Astrocyte (in vitro differentiated cells and primary cell): ENCODE data around the gene EEF1AKMT1. TPM values are rescaled to one million over a fixed set of nuclear protein-coding genes. Genes with fewer than 3 reads are reported as not detected.
A peak's percentile ranks its signal among the peaks of the same experiment; 100 is the strongest.

ENCODE experiments used
- DNase-seq: peaks from one replicate; pipeline ENCODE4 v3.0.0-alpha.2; 2010; ENCODE audit warnings: low read depth
- FAIRE-seq: peaks from 2 replicates; lab custom pipeline; 2011; peaks lifted over from hg19 to GRCh38; lab: Jason Lieb, UNC
- H2AFZ ChIP-seq: 2 replicates; pipeline ENCODE4 v1.6.0; 2012; ENCODE audit warnings: low read depth, low read length, inconsistent platforms
- H3K27ac ChIP-seq: 2 replicates; pipeline ENCODE4 v1.5.1; 2011; ENCODE audit warnings: low read depth, low read length, inconsistent platforms
- H3K27me3 ChIP-seq: 2 replicates; pipeline ENCODE4 v1.6.0; 2011; ENCODE audit warnings: low read length, inconsistent platforms; ENCODE audit not compliant: insufficient read depth
- H3K36me3 ChIP-seq: 2 replicates; pipeline ENCODE4 v1.5.1; 2011; ENCODE audit warnings: low read length, inconsistent platforms; ENCODE audit not compliant: insufficient read depth
- H3K4me1 ChIP-seq: 2 replicates; pipeline ENCODE4 v1.5.1; 2011; ENCODE audit warnings: low read length, inconsistent platforms; ENCODE audit not compliant: insufficient read depth
- H3K4me2 ChIP-seq: 2 replicates; pipeline ENCODE4 v1.6.0; 2012; ENCODE audit warnings: low read length, inconsistent platforms
- H3K4me3 ChIP-seq: 2 replicates; pipeline ENCODE4 v1.5.1; 2011; ENCODE audit warnings: low read depth, mild to moderate bottlenecking, low read length, inconsistent platforms; ENCODE audit not compliant: insufficient read depth
- H3K79me2 ChIP-seq: 2 replicates; pipeline ENCODE4 v1.6.0; 2012; ENCODE audit warnings: mild to moderate bottlenecking, low read length, inconsistent platforms; ENCODE audit not compliant: insufficient read depth
- H3K9ac ChIP-seq: 2 replicates; pipeline ENCODE4 v1.6.0; 2012; ENCODE audit warnings: mild to moderate bottlenecking, low read length, inconsistent platforms
- H3K9me3 ChIP-seq: 2 replicates; pipeline ENCODE4 v1.5.1; 2012; ENCODE audit warnings: low read depth, mild to moderate bottlenecking, low read length, inconsistent platforms; ENCODE audit not compliant: insufficient read depth
- H4K20me1 ChIP-seq: 2 replicates; pipeline ENCODE4 v1.6.0; 2012; ENCODE audit warnings: low read length, inconsistent platforms; ENCODE audit not compliant: insufficient read depth
- H3K27ac Mint-ChIP-seq: one replicate; pipeline ENCODE4 v1.8.0; 2021; ENCODE audit warnings: mild to moderate bottlenecking, mixed read lengths; ENCODE audit not compliant: unreplicated experiment
- H3K27me3 Mint-ChIP-seq: one replicate; pipeline ENCODE4 v1.8.0; 2021; ENCODE audit warnings: low read depth, mixed read lengths; ENCODE audit not compliant: unreplicated experiment
- H3K36me3 Mint-ChIP-seq: one replicate; pipeline ENCODE4 v1.8.0; 2021; ENCODE audit warnings: low read depth, mixed read lengths; ENCODE audit not compliant: unreplicated experiment
- H3K4me1 Mint-ChIP-seq: one replicate; pipeline ENCODE4 v1.8.0; 2021; ENCODE audit warnings: low read depth, mixed read lengths; ENCODE audit not compliant: unreplicated experiment
- H3K4me3 Mint-ChIP-seq: one replicate; pipeline ENCODE4 v1.8.0; 2021; ENCODE audit warnings: mild to moderate bottlenecking, moderate library complexity, mixed read lengths; ENCODE audit not compliant: unreplicated experiment
- H3K9me3 Mint-ChIP-seq: one replicate; pipeline ENCODE4 v1.8.0; 2021; ENCODE audit warnings: mild to moderate bottlenecking, mixed read lengths; ENCODE audit not compliant: unreplicated experiment
- EZH2 ChIP-seq: IDR thresholded peaks from 2 replicates; pipeline ENCODE4 v1.6.1; 2012; ENCODE audit warnings: mild to moderate bottlenecking, low read length, inconsistent platforms; ENCODE audit not compliant: insufficient read depth
- total RNA-seq: library from RNA; stranded (reverse); gene quantifications from 2 replicates; pipeline ENCODE4 v1.2.1, GENCODE V29; 2021
- TF ChIP-seq, protein P1 (sequence below): IDR thresholded peaks from 2 replicates; pipeline ENCODE4 v1.5.1; 2011; ENCODE audit warnings: low read depth, mild to moderate bottlenecking, inconsistent platforms, low read length, moderate library complexity; ENCODE audit not compliant: insufficient read depth

The EEF1AKMT1 gene
- total RNA-seq, 1 donor from 2014 or later = 6.7 TPM

DNA sequence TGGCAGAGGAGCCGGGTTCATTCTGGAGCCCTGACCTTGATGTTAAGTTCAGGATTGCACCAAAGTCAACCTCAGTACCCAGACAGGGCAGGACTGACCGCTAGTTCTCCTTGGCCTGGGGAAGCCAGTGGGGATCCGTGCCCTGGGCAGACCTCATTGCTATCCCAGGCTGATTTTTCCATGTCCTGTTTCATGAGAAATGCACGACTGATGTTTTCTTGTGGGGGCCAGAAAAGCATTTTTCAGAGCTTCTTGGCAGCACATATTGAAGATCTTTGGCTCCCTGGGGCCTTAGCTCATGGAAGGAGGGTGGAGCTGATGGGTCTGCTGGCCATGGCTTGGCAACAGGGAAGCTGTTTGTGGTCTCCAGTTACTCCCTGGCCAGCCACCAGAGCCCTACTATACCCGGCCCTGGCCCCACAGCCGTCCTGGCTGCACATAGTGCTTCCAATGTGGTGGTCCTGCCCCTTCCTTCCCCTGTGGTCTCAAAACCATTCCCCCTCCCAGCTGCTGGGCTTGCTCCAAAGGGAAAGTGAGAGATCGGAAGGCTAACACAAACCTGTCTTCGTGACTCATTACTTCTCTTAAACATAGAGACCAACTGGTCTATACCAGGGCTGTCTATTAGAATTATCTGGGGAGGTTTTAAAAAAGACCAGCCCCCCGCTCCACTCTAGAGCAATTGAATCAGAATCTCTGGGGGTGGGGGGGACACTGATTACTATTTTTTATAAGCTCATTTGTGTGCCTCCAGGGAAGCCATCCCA is 59.0 kb downstream of the EEF1AKMT1 start:
- Histone ChIP-seq H3K9ac (no peak overlapping the region), H4K20me1 (no peaks in the 10 kb centered on the region), H3K27me3 (peaks cover 8% of the 10 kb centered on the region), H3K4me3 (no peak overlapping the region), H3K27ac (no peak overlapping the region), H3K36me3 (no peaks in the 10 kb centered on the region), H2AFZ (no peak overlapping the region), H3K4me2 (peak overlapping the region; percentile 88), H3K79me2 (no peaks in the 10 kb centered on the region), H3K4me1 (peaks cover 18% of the 10 kb centered on the region), H3K9me3 (no peaks in the 10 kb centered on the region)
- H3K27ac Mint-ChIP-seq = no peak overlapping the region
- H3K4me3 Mint-ChIP-seq = no peak overlapping the region
- H3K36me3 Mint-ChIP-seq = no peaks in the 10 kb centered on the region
- H3K4me1 Mint-ChIP-seq = peaks cover 16% of the 10 kb centered on the region
- FAIRE-seq (no peak), DNase-seq (peak; percentile 77)
- H3K9me3 Mint-ChIP-seq = no peaks in the 10 kb centered on the region
- TF ChIP-seq, protein P1, sequence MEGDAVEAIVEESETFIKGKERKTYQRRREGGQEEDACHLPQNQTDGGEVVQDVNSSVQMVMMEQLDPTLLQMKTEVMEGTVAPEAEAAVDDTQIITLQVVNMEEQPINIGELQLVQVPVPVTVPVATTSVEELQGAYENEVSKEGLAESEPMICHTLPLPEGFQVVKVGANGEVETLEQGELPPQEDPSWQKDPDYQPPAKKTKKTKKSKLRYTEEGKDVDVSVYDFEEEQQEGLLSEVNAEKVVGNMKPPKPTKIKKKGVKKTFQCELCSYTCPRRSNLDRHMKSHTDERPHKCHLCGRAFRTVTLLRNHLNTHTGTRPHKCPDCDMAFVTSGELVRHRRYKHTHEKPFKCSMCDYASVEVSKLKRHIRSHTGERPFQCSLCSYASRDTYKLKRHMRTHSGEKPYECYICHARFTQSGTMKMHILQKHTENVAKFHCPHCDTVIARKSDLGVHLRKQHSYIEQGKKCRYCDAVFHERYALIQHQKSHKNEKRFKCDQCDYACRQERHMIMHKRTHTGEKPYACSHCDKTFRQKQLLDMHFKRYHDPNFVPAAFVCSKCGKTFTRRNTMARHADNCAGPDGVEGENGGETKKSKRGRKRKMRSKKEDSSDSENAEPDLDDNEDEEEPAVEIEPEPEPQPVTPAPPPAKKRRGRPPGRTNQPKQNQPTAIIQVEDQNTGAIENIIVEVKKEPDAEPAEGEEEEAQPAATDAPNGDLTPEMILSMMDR = no peak
- no peak for TF ChIP-seq EZH2
- H3K27me3 Mint-ChIP-seq = peaks cover 7% of the 10 kb centered on the region

DNA sequence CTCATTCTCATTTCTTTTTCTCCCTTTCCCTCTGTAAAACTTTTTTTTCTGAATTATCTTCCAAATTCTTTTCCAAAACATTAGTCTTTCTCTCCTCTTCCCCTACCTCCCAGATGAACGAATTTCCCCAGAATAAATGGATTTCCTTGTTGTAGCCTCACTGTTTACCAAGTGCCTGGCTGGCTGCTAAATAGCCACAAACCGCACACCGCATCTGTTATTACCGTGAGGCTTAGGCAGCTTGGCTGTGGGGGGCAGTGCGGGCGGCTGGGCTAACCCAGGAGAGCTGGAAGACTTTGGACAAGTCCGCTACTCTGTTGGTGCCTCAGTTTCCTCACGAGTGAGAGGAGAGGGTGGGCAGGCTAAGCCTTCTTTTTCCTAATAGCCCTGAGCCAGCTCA is 59.6 kb downstream of the EEF1AKMT1 start:
- Histone ChIP-seq H3K9ac (no peak overlapping the region), H3K27ac (no peak overlapping the region), H3K79me2 (no peaks in the 10 kb centered on the region), H3K9me3 (no peaks in the 10 kb centered on the region), H4K20me1 (no peaks in the 10 kb centered on the region), H3K27me3 (peaks cover 5% of the 10 kb centered on the region), H2AFZ (no peak overlapping the region), H3K4me2 (peak overlapping the region; percentile 88), H3K36me3 (no peaks in the 10 kb centered on the region), H3K4me1 (peaks cover 23% of the 10 kb centered on the region), H3K4me3 (no peak overlapping the region)
- H3K4me1 Mint-ChIP-seq = peaks cover 20% of the 10 kb centered on the region
- peaks cover 7% of the 10 kb centered on the region for H3K27me3 Mint-ChIP-seq
- FAIRE-seq (no peak), DNase-seq (peak; percentile 50)
- no peaks in the 10 kb centered on the region for H3K36me3 Mint-ChIP-seq
- TF ChIP-seq EZH2 = no peak
- TF ChIP-seq, protein P1 = no peak
- no peaks in the 10 kb centered on the region for H3K9me3 Mint-ChIP-seq
- peak overlapping the region; percentile 42 for H3K27ac Mint-ChIP-seq
- no peak overlapping the region for H3K4me3 Mint-ChIP-seq

DNA sequence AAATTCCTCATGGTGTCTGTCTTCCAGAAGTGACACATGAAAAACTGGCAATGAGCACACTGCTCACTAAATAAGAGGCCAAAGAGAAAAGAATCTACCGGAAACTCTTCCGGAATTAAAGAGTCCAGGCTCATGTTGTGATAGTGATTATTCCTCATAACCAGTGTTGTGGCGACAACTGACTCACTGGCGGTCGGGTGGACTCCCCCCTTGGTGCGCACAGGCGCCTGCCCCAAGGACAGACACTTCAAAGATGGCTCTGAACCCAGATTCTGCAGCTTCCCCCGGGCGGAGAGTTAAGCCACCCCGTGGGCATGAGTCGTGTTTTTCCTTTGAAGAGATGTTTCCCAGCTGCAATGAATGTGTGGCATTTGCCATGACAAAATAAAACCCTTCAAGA is 60.0 kb downstream of the EEF1AKMT1 start:
- FAIRE-seq (peak; percentile 78), DNase-seq (peak; percentile 53)
- Mint-ChIP-seq H3K4me3 (no peak overlapping the region), H3K9me3 (no peaks in the 10 kb centered on the region), H3K36me3 (no peaks in the 10 kb centered on the region), H3K27ac (peak overlapping the region; percentile 42), H3K4me1 (peaks cover 23% of the 10 kb centered on the region), H3K27me3 (peaks cover 7% of the 10 kb centered on the region)
- Histone ChIP-seq H3K27ac (no peak overlapping the region), H3K4me1 (peaks cover 27% of the 10 kb centered on the region), H3K4me3 (no peak overlapping the region), H3K9me3 (no peaks in the 10 kb centered on the region), H3K4me2 (peak overlapping the region; percentile 88), H4K20me1 (no peaks in the 10 kb centered on the region), H3K36me3 (no peaks in the 10 kb centered on the region), H3K79me2 (no peaks in the 10 kb centered on the region), H3K9ac (peak overlapping the region; percentile 59), H2AFZ (no peak overlapping the region), H3K27me3 (peaks cover 5% of the 10 kb centered on the region)
- TF ChIP-seq, protein P1 = no peak
- no peak for TF ChIP-seq EZH2
